GM21423 (cell line): Measurements from ENCODE around the gene SMTN.
"Not testable (repeated sequence)": the region's sequence is repeated elsewhere in the genome, so short reads cannot be mapped to it uniquely, and the experiment has no call there.

Experiments
- ATAC-seq: cut with Tn5 transposase; IDR thresholded peaks from one replicate; pipeline ENCODE4 v1.9.1; 2021; ENCODE audit warnings: mild to moderate bottlenecking, moderate library complexity; ENCODE audit not compliant: unreplicated experiment

SMTN gene

DNA sequence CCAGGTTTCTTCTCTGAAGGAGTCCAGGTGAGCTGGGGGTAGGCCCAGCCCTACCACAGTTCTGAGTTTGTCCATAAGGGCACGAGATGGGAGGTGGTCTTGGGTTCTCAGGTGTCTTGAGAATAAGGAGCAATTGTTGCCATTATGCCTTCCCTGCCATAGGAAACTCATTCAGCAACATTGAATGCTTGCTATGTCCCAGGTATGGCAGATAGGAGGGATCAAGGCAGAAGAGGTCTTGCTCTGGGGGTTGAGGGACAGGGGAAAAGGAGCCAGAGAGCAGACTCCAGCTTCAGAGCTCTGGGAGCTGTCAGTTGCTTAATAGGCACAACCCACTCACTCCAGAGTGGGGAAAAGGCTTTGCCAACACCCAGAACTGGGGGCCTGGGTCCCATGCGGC, 22.0 kb downstream of the SMTN start:
- no peak for ATAC-seq

- no peak for ATAC-seq
Observed at GRCh38 chr22:31103899-31104694, 23.0 kb downstream of the SMTN start.

- ATAC-seq = no peak
Observed at GRCh38 chr22:31104869-31105268, 23.8 kb downstream of the SMTN start.

- ATAC-seq = no peak
Observed at GRCh38 chr22:31105282-31105929, 24.3 kb downstream of the SMTN start.

- no peak for ATAC-seq
Observed at GRCh38 chr22:31106001-31106571, 25.0 kb downstream of the SMTN start.

DNA sequence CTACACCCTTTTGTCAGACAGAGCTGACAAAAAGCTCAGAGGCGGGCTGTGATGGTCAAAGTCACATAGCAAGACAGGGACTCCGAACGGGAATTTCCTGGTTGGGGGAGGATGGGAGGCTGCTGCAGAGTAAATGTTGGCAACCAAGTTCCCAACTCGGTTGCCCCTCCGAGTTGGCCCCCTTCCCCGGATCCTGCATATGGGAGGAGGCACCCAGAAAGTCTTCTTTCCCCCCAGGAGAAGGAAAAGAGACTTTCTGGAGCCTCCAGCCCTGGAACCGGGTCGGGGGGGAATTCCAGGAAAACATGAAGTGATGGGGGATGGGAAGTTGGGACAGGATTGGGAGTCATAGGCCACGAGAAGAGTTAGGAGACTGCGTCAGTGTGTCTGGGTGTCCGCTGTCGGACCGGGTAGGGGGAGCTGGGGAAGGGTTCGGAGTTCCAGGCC, 25.6 kb downstream of the SMTN start:
- no peak for ATAC-seq

- peak; percentile 88 for ATAC-seq
Observed at GRCh38 chr22:31107178-31107893, 26.2 kb downstream of the SMTN start, which contains the start of gene SELENOM. Gene SELENOM, minus strand, starts transcription at chr22:31107568. Its CDS starts 63 bp downstream, at chr22:31107505.

GRCh38 chr22:31107894-31108218, 26.7 kb downstream of the SMTN start:
- peak; percentile 15 for ATAC-seq

DNA sequence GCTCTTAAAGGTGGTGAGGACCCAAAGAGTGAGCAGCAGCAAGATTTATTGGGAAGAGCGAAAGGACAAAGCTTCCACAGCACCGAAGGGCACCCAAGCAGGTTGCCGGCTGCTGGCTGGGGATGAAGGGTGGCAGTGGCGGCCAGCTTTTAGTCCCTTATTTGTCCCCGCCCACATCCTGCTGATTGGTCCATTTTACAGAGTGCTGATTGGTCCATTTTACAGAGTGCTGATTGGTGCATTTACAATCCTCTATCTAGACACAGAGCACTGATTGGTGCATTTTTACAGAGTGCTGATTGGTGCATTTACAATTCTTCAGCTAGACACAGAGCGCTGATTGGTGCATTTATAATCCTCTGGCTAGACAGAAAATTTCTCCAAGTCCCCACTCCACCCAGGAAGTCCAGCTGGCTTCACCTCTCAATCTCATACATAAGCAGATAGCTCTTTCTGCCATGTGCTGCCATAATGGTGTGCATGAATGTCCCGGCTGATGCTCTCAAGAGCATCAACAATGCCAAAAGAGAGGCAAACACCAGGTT, 31.5 kb downstream of the SMTN start:
- ATAC-seq = not testable (repeated sequence)

GRCh38 chr22:31118046-31118820, 37.1 kb downstream of the SMTN start:
- ATAC-seq = no peak

DNA sequence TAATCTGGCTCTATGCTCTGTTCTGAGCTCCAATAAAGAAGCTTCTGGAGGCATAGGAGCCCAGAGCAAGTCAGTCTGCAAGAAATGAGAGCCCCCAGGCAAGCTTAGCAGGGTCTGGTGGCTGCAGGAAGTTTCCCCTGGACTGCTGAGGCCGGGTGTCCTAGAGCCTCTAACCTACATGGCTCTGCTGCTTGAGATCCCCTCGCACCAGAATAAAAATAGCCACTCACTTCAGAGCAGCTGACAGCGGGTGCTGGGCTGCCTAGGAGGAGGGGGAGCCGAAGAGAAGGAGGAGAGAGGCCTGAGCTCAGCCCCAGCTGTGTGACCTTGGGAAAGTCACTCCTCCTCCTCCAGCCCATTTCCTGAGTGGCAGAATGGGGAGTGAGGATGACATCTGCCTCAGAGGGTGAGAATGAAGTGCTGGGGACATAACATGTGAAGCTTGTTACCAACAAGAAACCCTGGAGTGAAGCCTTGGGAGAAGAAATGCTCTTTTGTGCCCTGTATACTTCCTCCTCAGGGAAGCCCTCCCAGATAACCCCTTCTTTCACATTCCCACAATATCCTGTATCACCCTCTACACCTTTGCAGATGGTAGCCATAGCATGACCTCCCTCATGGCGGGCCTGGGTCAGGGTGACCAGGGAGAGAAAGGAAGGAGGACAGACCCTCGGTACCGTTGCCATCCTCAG, 38.1 kb downstream of the SMTN start:
- no peak for ATAC-seq

DNA sequence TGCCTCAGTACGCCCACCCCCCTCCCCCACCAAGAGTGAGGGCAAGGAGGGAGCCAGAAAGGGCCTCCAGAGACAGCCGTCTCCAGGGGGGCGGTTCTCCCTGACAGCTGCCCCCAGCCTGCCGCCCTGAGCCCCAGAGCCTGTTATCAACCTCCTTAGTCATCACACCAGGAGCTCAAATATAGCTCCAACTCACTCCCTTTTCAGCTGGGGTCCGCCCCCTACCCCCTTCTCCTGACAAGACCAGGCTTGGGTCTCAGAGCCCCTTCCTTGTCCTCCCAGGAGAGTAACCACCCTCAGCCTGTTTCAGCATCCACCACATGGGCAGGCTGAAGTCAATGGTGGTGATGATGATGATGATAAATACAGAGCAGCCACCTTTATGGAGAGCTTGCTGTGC, 39.1 kb downstream of the SMTN start:
- no peak for ATAC-seq

DNA sequence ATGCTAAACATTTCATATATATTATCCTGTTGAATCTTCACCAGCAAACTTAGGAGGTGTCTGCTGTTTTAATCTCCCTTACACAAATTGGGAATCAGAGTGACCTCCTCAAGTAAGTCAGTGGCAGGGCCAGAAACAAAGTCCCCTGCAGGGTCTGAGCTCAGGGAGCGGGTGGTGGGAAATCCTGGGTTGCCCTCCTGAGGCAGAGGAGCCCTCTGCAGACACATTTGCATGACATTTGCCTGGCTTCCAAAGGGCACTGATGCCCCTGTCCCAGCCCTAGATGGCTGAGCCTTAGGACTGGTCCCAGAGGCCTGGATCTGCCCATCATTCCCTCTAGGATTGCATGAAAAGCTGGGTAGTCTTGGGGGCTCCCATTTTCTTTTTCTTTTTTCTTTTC, 39.5 kb downstream of the SMTN start:
- ATAC-seq = no peak

DNA sequence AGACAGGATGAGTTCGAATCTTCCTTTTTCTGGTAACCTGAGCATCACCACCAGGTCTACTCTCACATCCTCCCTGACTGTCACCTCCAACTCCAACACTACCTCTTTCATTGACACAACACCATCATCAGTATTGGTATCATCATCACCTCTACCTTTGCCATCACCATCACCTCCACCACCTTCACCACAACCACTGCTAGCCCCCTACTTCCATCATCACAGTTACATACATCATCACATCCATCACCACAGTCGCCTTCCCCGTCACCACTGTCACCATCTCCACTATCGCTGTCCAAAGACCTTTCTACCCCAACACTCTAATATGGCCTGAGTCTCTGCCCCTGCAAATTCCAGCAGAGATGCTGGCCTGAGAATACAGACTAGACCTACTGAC, 40.3 kb downstream of the SMTN start:
- no peak for ATAC-seq

- no peak for ATAC-seq
Observed at GRCh38 chr22:31122196-31122531, 41.0 kb downstream of the SMTN start.

DNA sequence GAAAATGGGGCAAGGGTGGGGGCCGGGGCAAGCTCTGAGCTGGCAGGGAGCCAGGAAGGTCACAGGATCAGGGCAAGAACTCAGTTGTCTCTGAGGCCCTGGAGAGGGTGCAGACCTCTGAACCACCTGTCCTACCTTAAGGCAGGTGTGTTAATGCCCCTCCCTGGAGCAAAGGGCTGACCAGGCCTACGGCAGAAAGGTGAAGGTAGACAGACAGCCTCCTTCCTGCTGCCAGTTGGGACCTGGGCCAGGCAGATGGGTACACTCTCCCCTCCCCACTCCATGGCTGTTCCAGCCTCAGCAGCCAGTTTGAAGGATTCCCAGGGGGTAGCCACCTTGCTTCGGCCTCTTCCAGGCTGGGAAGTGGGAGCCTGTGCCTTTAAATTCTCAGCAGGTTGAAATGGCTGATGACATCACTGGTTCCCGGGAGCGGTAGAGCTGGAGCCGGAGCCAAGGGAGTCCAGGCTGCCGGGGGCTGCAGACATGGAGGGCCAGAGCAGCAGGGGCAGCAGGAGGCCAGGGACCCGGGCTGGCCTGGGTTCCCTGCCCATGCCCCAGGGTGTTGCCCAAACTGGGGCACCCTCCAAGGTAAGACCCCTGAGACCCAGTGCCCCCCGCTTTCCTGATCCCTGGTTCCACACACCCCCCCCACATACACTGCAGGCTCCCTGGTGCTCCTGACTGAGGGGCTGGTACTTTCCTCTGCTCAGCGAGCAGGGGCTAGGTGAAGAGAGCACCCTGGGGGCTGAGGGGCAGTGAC, 41.6 kb downstream of the SMTN start, which contains the start of gene INPP5J:
Gene INPP5J, plus strand, starts transcription at position 435 of the 760 bp plus-strand sequence. Its CDS starts 49 bp downstream, at position 484.
- ATAC-seq = no peak

GRCh38 chr22:31123292-31123602, 42.1 kb downstream of the SMTN start:
- no peak for ATAC-seq

DNA sequence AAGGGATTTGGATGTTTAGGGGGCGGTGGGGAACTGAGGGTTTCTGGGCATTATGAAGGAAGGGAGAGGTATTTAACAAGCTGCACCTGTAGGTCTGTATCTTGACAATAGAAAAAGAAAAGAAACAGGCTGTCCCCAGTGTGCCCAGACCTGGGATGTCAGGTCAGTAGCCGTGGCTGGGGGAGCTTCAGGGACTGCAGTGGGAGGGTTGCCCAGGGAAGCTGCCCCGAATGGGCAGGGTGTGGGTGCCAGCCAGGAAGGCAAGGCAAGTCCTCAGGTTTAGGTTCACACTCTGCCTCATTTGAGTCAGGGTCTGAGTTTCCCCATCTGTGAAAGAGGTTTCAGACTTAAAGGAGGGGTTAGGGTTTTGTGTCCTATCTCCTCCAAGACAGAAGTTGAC, 43.2 kb downstream of the SMTN start:
- no peak for ATAC-seq

DNA sequence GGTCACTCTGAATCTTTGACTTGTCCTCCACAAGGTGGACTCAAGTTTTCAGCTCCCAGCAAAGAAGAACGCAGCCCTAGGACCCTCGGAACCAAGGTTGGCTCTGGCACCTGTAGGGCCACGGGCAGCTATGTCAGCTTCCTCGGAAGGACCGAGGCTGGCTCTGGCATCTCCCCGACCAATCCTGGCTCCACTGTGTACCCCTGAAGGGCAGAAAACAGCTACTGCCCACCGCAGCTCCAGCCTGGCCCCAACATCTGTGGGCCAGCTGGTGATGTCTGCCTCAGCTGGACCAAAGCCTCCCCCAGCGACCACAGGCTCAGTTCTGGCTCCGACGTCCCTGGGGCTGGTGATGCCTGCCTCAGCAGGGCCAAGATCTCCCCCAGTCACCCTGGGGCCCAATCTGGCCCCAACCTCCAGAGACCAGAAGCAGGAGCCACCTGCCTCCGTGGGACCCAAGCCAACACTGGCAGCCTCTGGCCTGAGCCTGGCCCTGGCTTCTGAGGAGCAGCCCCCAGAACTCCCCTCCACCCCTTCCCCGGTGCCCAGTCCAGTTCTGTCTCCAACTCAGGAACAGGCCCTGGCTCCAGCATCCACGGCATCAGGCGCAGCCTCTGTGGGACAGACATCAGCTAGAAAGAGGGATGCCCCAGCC, 43.8 kb downstream of the SMTN start:
- no peak for ATAC-seq
